Endothelial cell of hepatic sinusoid (primary cell): Measurements from ENCODE around the gene TCL1B.

ENCODE experiments used
- in situ Hi-C: cut with HindIII; loops from 2 replicates; pipeline ENCODE4 v1.10.0; 2017; ENCODE audit warnings: low sequenced_read_pairs

Gene TCL1B

DNA sequence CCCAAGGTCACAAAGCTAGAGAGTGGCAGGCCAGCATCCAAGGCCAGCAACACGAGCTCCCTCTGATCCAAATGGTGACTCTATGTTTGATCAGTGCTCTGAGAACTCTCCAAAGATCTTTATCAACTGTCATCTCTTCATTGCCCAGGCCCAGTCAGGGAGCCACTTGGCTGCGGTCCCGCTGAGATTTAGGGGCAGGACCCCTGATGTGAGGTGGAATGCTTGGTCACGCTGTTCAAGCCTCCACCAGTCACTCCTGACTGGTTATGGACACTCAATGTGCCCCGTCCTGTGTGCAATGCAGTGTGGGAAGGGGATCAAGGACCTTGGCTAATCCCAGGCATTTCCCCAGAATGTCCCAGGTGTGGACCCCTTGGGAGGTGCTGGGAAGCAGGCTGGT, 19.8 kb upstream of the TCL1B start:
- in situ Hi-C loops = no loop called here

DNA sequence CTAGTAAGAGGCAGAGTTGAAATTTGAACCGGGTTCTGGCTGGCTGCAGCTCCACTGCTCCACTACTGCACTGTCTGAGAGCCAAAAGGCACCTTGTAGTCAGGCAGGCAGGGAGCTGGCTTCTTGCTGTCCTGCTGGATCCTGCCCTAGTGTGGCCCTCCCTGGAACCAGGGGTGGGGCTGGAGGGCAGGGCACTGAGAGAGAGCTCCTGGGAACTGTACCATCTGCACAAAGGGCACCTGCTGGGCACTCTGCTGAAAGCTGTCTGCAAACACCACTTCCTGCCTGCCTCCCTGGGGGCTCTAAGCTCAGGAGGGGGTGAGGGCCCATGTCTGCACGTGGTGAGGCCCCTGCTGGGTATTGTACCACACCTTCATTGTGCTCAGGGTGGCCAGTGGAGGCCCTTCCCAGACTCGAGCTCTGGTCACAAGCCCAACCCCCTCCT, 19.0 kb upstream of the TCL1B start:
- in situ Hi-C loops = no loop called here

DNA sequence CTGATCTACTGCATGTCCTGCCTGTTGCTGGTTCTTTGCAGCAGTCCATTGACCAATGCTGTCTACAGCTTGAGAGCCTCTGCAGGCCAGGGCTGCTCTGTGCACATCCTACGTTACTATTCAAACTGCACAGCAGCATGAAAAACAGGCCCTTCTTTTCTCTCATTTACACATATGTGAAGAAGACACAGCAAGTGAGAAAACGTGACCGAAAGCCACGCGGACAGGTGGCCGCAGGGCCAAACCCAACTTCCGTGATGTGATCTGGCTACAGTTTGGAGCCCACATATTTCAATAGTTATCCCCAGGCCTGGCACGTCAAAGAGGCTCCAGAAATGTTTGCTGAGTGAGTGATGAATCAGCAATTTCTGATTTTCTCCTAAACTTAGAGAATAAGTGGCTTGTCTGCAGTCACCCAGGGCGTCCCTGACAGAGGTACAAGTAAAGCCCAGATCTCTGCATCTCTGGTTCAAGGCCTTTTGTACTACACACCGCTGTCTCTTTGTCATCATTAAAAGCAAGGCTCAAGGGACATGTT, 17.9 kb upstream of the TCL1B start:
- in situ Hi-C loops = no loop called here

DNA sequence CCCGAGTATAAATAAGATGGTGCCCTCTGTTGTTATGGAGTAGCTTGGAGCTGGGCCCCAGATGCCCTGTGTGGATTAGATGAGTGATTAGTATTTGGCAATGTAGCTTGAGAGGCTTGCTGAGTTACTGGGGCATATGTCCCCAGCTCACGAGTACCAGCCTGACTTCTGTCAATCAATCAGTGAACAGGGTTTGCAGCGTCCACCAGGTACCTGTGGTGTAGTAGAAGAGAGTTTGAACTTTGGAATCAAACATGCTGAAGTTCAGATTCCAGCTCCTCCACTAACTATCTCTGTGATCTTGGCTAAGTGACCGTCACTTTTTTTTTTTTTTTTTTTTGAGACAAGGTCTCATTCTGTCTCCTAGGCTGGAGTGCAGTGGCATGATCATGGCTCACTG, 11.6 kb upstream of the TCL1B start:
- in situ Hi-C loops = loop anchor here (5.0 kb wide), 1 partner anchor 42 kb away; no protein-coding TSS in a partner anchor

DNA sequence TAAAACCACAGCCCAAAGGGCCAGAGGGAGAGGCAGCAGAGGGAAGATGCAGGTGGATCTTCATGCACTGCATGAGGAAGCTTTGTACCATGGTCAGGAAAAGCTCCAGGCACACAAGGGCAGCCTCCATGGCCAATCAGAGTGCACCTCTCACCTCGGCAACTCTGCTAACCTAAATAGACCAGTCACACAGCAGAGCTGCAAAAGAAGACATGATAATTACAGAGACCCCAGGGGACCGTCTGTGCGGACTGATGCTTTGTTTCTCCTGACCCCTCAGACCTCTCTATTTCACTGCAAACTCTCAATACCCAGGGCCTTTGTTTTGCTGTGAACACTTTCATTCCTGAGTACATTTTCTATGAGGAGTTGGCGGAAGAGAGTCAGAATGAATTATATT, 10.7 kb upstream of the TCL1B start:
- in situ Hi-C loops = no loop called here

DNA sequence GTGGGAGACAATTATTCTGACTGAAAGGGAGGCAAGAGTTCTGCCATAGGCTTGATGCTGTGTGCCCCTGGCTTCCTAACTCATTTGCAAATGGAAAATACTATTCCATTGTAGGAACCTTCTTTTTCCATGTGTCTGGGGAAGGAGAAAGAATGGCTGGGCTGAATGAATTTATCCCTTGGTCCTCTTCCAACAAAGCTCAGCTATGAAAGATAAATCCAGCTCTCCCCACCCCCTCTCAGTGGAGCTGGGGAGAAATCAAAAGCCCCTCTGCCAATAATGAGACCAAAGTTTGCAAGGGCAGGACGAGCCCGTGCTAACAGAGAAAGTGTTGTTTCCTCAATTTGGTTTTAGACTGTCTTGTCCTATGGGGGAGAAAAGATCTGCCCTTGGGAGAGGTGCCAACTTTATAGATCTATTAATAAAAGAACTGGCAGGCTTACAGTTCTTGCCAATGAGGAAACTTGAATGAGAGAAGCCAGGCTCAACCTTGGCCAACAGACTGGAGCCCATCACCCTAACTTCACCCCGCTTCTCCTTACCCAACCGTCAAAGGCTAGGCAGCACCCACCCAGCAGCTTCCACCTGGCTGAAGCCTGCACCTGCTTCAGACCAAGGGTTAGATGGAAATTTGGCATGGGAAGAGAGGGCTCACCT, 8.9 kb upstream of the TCL1B start:
- in situ Hi-C loops = no loop called here

DNA sequence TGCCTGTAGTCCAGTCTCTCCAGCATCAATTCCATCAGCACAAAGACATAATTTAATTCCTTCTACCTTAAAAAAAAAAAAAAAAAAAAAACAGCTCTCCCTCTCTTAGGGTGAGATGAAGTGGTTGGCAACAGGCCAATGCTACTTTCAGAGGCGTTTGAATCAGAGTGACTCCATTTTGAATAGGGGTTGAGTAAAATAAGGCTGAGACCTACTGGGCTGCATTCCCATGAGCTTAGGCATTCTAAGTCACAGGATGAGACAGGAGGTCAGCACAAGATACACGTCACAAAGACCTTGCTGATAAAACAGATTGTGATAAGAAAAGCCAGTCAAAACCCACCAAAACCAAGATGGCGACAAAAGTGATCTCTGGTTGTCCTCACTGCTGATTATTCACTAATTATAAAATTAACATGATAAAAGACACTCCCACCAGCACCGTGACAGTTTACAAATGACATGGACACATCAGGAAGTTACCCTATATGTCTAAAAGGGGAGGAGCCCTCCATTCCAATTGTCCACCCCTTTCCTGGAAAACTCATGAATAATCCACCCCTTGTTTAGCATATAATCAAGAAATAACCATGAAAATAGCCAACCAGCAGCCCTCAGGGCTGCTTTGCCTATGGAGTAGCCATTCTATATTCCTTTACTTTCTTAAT, 6.9 kb upstream of the TCL1B start:
- in situ Hi-C loops = no loop called here

DNA sequence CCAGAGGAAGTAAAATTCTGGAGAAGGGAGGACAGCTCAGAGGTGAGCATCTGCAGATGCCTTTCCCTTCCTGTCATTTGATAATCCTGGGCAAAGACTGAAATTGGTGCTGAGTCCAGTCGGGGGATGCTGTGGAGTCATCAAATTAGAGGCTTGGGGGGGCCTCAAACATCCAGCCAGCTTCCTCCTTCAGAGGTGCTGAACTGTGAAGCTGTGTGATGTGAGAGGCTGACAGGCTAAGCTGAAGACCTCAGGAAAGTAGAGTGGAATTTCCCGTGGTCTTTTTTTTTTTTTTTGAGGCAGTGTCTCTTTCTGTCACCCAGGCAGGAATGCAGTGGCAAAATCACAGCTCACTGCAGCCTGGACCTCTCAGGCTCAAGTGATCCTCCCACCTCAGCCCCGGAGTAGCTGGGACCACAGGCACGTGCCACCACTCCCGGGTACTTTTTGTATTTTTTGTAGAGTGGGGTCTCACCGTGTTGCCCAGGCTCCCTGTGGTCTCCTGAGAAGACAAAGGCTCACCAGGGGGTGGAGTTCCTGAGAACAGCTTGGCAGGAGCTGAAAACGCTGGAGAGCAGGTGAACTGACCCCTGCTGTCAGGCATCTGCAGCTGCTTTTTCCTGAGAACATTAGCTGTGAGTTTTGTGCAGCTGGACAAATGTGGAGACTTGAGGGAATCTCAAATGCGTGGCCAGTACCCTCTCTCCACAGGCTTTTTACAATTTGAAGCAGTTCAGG, 6.1 kb upstream of the TCL1B start:
- in situ Hi-C loops = no loop called here

DNA sequence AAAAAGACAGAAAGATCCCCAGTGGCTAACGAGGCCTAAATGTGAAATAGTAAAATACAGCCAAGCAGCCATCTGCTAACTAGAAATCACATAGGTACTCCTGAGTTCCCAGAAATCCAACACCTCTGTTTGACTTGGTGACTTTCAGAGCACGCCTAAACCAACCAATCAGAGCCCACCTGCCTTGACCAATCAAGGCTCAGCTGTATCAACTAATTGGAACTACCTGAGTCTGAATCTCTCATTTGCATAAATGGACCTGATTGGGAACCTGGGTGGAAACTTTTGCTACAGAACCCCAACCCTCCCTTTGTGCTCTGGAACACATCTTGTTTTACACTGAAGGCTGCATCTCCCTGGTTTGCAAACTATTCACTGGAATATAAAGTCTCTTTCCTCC, 5.1 kb upstream of the TCL1B start:
- in situ Hi-C loops = no loop called here

DNA sequence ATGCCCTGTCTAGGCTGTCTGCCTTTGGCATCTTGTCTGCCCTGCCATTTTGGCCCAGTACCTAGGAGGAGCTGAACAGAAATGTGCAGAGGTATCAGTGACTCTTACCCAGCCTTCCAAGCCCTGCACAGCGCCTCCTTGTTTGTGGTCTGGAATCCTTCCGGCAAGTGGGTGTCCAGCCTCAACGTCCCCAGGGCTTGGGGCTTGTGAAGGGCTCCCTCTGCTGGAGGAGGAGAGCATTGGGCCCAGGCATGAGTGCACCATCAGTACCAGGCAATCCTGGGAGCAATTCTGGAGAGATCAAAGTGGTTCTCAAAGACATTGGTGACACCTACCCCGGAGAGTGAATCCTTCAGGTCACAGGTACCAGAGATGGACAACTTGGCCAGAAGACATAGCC, 2.4 kb upstream of the TCL1B start:
- in situ Hi-C loops = no loop called here

DNA sequence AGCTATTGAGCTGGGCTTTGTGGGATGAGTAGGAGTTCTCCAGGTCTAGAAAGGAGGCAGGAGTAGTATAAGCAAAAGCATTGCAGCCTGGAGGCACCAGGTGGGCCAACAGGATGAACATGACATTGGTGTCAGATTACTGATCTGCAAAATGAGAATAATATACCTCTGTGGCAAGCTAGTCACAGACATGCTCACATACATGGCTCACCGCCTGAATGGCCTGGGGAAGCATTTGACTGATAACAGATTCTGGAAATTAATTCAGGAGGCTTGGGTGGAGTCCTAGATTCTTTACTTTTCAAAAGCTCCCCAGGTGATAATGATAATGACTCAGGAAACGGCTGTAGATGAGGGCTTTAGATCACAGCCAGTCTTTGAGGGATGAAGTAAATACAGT, 709 bp downstream of the TCL1B start:
- in situ Hi-C loops = loop anchor here (5.0 kb wide), 1 partner anchor 40 kb away; no protein-coding TSS in a partner anchor

DNA sequence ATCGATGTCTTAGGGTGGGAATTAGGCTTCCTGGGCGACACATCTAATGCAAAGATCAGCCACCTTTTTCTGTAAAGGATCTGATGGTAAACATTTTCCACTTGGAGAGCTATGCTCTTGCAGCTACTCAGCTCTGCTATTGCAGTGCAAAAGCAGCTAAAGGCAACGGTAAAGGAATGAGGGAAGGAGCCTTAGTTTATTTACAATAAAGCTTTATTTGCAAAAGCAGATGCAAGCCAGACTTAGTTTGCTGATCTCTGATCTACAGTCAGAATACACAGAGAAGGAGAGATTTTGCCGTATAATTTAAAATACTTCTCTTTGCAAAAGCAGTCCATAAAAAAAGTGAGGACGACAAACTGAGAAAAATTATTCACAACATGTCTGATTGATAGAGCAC, 3.2 kb downstream of the TCL1B start:
- in situ Hi-C loops = loop anchor here (5.0 kb wide), 1 partner anchor 38 kb away; no protein-coding TSS in a partner anchor

DNA sequence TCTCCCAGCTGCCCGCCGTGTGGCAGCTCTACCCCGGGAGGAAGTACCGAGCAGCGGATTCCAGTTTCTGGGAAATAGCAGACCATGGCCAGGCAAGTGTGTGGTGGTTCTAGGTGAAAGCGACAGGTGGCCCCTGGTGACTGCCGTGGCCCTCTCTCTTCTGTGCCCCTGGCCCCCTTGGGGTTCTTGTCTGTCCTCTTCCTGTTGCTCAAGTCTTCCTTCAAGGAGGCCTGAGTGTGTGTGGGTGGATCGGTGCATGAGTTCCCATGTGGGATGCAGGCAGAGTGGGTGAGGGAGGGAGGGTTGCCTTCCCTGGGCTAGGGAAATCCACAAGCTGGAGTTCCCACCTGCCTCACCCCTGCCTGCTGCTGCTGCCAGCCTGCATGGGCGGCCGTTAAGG, 4.6 kb downstream of the TCL1B start:
- in situ Hi-C loops = no loop called here

DNA sequence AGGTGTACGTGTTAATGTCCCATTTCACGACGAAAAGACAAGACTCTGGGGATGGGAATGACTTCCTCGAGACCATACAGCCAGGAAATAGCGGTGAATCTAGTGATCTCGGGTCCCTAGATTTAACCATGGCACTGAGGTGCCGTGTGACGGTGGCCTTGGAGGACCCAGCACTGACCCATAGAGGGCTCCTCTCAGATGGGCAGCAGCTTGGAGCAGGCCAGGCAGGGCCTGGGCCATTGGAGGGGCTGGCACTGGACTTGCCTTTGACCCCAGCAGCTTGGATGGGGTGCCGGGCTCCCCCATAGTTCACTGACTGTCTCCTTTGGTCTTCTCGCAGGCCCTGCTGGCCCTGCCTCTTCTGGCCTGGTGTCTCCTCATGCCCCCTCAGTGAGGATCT, 5.4 kb downstream of the TCL1B start:
- in situ Hi-C loops = no loop called here

DNA sequence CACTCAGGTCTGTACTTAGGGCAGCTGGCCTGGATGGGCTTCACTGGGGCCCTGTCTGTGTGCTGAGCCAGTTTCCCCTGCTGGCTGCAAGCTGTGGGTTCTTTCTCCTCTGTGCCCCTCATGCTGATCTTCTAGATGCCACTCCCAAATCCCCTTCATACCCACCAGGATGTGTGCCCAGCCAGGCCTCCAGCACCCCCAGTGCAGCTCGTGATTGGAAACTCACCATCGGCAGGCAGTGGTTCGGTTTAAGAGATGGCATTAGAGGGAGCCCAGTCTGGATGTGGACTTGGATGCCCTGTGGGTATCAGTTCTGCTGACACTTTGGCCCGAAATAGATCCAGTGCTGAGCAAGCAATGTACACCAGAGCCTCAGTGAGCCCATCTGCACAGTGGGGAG, 5.9 kb downstream of the TCL1B start:
- in situ Hi-C loops = no loop called here

DNA sequence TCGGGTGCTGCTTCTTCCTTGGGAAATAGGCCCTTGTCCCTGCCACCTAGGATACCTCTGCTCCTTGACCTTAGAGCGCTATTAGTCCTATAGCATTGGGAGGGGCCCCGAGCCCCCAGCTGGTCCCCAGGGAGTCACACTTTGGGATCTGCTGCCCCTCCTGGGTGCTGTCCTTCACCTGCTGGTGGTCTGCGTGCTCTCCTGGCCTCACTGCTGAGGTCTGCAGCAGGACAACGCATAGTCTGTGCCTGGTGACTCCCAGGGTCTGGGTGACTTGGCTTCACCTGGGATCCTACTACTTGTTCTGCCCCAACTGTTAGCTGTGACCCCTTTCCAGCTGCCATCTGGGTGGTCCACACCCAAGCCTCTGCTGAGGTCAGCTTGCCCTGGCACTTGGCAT, 8.8 kb downstream of the TCL1B start:
- in situ Hi-C loops = no loop called here

DNA sequence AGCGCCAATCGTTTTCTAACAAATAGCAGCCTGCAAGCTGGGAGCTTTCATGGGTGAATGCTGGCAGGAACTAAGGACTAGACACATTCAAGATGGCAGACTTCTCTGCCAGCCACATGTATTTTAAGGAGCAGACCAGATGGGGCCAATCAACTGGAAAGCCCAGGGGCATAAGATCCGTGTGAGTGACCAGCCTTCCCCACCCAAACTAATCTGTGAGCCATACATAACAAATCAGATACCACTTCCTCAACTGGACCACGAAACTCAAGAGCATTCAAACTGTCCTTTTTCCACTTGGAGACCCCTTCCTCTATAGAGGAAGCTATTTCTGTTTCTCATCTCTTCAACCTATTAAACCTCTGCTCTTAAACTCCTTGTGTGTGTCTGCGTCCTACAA, 9.7 kb downstream of the TCL1B start:
- in situ Hi-C loops = no loop called here

DNA sequence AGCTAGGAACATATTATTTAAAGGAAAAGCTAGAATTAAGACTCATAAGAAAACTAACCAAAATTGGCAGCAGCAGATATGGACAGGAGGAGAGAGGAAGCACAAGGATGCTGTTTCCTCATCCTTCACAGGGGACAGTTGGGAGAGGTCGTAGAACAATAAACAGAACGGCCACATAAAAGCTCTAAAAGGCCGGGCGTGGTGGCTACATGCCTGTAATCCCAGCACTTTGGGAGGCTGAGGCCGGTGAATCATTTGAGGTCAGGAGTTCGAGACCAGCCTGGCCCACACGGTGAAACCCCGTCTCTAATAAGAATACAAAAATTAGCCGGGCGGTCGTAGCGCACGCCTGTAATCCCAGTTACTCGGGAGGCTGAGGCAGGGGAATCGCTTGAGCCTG, 10.5 kb downstream of the TCL1B start:
- in situ Hi-C loops = no loop called here

DNA sequence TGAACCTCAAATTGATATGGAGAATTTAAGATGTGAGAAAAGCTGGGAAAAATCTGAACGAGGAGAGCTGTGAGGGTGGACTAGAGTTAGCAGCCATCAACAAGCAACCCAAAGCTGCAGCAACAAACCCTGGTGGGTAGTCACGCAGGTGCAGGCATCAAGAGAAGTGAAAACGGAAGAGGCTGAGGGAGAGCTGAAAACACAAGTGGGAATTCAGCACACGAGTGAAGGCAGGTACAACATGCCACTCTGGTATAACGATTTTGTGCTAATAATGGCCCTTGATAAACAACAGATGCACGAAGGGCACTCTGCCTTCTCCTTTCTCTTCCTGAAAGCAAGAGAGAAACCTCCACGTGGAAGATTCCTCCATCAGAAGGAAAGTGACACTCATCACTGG, 11.5 kb downstream of the TCL1B start:
- in situ Hi-C loops = no loop called here

DNA sequence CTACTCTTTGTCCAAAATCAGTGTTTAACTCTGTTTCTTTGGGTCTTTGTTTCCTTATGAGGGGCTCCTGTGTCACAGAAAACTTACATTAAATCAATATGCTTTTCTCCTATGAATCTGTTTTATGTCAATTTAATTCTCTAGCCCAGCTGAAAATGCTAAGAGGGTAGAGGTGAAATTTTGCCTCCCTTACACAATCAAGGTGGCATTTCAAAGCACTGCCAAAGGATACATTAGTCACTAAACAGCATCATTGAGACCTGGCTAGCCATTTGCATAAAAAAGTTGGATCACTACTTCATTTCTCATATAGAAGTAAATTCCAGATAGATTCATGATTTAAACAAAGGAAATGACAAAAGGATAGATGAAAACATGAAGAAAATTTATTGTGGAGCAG, 12.1 kb downstream of the TCL1B start:
- in situ Hi-C loops = no loop called here

DNA sequence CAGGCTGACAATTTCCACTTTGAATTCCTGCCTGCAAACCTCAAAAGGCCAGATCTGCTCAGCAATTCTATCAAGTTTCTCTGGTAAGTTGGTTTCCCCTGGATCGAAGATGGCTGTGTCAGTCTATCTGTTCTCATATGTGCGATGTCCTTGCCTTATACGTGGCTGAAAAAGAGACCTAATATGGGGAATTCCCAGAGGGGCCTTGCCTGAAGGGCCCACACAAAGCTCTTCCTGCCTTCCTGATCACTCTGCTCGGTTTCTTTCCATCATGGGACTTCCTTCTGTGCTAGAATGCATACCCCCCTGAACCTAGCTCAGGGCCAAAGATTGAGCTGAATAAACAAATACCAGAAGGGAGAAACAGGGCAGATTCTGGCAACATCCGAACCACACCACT, 13.2 kb downstream of the TCL1B start:
- in situ Hi-C loops = no loop called here
